ENCODE results near the gene TLR9. TPM values are rescaled to one million over a fixed set of nuclear protein-coding genes. Genes with fewer than 3 reads are reported as not detected.

The TLR9 gene
- polyA plus RNA-seq, 1 of the 3 experiments (the other 2 are of a cell fraction) = 0.12 TPM

DNA sequence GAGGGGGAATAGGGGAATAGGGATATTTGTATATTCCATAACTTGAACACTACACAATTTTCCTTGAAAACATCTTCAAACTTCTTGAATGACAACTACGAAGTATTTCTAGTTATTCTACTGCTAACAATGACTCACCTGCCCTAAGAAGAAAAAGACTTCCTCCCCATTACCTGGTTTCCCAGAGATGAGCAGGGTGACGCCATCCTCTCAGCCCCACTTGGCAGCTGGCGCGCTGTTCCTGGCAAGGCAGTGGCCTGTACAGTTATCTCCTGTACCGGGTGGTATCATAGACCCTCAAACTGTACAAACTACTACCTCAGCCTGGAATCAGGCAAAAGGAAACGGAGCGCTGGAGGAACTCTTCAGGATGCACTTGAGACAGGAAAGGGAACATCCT lies 42.6 kb upstream of the TLR9 start (continued):
- TF ChIP-seq SIN3A (IDR thresholded peaks at IDR 0.05; ENCODE audit: borderline replicate concordance, low read depth, low read length) = no peak

DNA sequence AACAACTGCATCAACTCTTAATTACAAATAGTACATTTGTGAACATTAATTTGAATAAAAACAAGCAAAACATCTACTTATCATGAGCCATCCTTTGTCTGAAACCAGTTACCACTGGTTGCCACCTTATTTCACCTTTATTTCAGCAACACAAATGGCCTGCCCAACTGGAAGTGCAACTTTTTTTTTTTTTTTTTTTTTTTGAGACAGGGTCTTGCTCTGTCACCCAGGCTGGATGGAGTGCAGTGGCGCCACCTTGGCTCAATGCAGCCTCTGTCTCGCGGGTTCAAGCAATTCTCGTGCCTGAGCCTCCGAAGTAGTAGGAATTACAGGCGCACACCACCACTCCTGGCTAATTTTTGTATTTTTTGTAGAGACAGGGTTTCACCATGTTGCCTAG lies 39.9 kb upstream of the TLR9 start:
- no peak overlapping the region for H3K9ac ChIP-seq
- H3K9me2 ChIP-seq = no peaks in the 10 kb centered on the region
- TF ChIP-seq RFX5 (IDR thresholded peaks at IDR 0.05; ENCODE audit: low read length) = no peak
- TF ChIP-seq GABPA (IDR thresholded peaks at IDR 0.05; ENCODE audit: low read depth) = no peak
- TF ChIP-seq JUND (IDR thresholded peaks at IDR 0.05) = no peak
- TF ChIP-seq CHD2 (IDR thresholded peaks at IDR 0.05; ENCODE audit: low read length, partially characterized antibody) = no peak
- no peak for TF ChIP-seq EP300 (IDR thresholded peaks at IDR 0.05; ENCODE audit: borderline replicate concordance in 1 of 2, low read depth in 1 of 2, low read length in 1 of 2)
- TF ChIP-seq SMC3 (IDR thresholded peaks at IDR 0.05; ENCODE audit: low read depth, low read length) = no peak
- TF ChIP-seq, protein P1, sequence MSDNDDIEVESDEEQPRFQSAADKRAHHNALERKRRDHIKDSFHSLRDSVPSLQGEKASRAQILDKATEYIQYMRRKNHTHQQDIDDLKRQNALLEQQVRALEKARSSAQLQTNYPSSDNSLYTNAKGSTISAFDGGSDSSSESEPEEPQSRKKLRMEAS (IDR thresholded peaks at IDR 0.05; ENCODE audit: low read depth) = no peak
- TF ChIP-seq POLR2AphosphoS5 (IDR thresholded peaks at IDR 0.05; ENCODE audit: low read depth, low read length) = no peak
- ChIA-PET CTCF (interaction anchor here (2.6 kb wide), 1 partner anchor 45 kb away, joined by 8 read pairs; no protein-coding TSS in a partner anchor), POLR2A (no interaction called here)
- no peak overlapping the region for H3K4me3 ChIP-seq (ENCODE audit: low read depth in 2 of 2, low read length in 1 of 2)
- H3K27me3 ChIP-seq (ENCODE audit: insufficient read depth) = no peaks in the 10 kb centered on the region
- H3K4me1 ChIP-seq (ENCODE audit: control insufficient read depth in 1 of 2, insufficient read depth in 2 of 2, low read depth in 1 of 2, low read length in 1 of 2) = no peaks in the 10 kb centered on the region
- no peaks in the 10 kb centered on the region for H3K9me3 ChIP-seq
- no peak overlapping the region for H3K4me2 ChIP-seq
- H4K20me1 ChIP-seq (ENCODE audit: insufficient read depth) = peaks cover 63% of the 10 kb centered on the region
- H3K36me3 ChIP-seq (replicated peaks in 1 of 2; ENCODE audit: control insufficient read depth in 1 of 2, insufficient read depth in 2 of 2, low read length in 1 of 2) = peaks cover 65 to 94% of the 10 kb centered on the region in 2 experiments
- 98% methylated on average over 6 of the region's 6 CpGs for WGBS (ENCODE audit: low lambda C conversion rate)
- H2AFZ ChIP-seq (ENCODE audit: low read depth) = no peak overlapping the region
- H3F3A ChIP-seq (replicated peaks; ENCODE audit: insufficient read depth) = peaks cover 9% of the 10 kb centered on the region
- DNase-seq = no peak
- H3K79me2 ChIP-seq (ENCODE audit: insufficient read depth) = peaks cover 98% of the 10 kb centered on the region
- no peak overlapping the region for H3K27ac ChIP-seq (ENCODE audit: low read depth in 2 of 2, low read length in 1 of 2)

DNA sequence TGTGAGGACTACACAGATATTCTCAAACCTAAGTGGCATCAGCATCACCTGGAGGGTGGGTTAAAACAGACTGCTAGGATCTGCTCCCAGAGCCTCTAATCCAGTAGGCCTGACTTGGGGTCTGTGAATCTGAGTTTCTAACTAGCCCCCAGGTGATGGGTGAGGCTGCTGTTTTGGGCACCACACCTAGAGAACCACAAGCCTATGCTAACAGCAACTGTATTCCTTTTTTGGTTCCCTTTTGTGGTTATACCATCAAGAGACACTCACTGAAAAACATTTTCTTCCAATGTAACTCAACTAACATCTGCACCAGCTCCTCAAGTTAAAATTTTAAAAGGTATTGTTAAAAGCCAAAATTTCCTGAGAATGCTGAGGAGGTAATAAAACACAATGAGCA lies 37.0 kb upstream of the TLR9 start:
- Histone ChIP-seq H3K4me3 (ENCODE audit: low read depth in 2 of 2, low read length in 1 of 2) (no peak overlapping the region), H3K79me2 (ENCODE audit: insufficient read depth) (peaks cover 88% of the 10 kb centered on the region), H3K36me3 (replicated peaks in 1 of 2; ENCODE audit: control insufficient read depth in 1 of 2, insufficient read depth in 2 of 2, low read length in 1 of 2) (peaks cover 82 to 95% of the 10 kb centered on the region in 2 experiments), H3K27ac (ENCODE audit: low read depth in 2 of 2, low read length in 1 of 2) (no peak overlapping the region), H3K4me1 (ENCODE audit: control insufficient read depth in 1 of 2, insufficient read depth in 2 of 2, low read depth in 1 of 2, low read length in 1 of 2) (no peaks in the 10 kb centered on the region), H3K27me3 (ENCODE audit: insufficient read depth) (no peaks in the 10 kb centered on the region), H4K20me1 (ENCODE audit: insufficient read depth) (peaks cover 34% of the 10 kb centered on the region), H2AFZ (ENCODE audit: low read depth) (no peak overlapping the region), H3K9me2 (no peaks in the 10 kb centered on the region), H3K9ac (no peak overlapping the region), H3K4me2 (no peak overlapping the region), H3K9me3 (no peaks in the 10 kb centered on the region), H3F3A (replicated peaks; ENCODE audit: insufficient read depth) (peaks cover 14% of the 10 kb centered on the region)
- CTCF ChIA-PET = interaction anchor here (1.4 to 1.5 kb wide), 2 partner anchors 16 to 42 kb away, joined by 3 to 5 read pairs; no protein-coding TSS in a partner anchor
- POLR2A ChIA-PET = interaction anchor here (0.9 kb wide), 1 partner anchor 15 kb away, joined by 3 read pairs; no protein-coding TSS in a partner anchor
- TF ChIP-seq NRF1 (IDR thresholded peaks at IDR 0.05; ENCODE audit: low read depth, low read length) (no peak), RFX5 (IDR thresholded peaks at IDR 0.05; ENCODE audit: low read length) (no peak), FOXJ3 (CRISPR knock-in tag; IDR thresholded peaks at IDR 0.05) (no peak), FOSL2 (IDR thresholded peaks at IDR 0.05; ENCODE audit: borderline replicate concordance, low read depth) (no peak), RCOR1 (IDR thresholded peaks at IDR 0.05; ENCODE audit: low read length) (no peak), GATA2 (CRISPR knock-in tag; IDR thresholded peaks at IDR 0.05) (no peak)
- TF ChIP-seq, protein P1 (IDR thresholded peaks at IDR 0.05; ENCODE audit: low read depth) = no peak
- TF ChIP-seq, protein P2, sequence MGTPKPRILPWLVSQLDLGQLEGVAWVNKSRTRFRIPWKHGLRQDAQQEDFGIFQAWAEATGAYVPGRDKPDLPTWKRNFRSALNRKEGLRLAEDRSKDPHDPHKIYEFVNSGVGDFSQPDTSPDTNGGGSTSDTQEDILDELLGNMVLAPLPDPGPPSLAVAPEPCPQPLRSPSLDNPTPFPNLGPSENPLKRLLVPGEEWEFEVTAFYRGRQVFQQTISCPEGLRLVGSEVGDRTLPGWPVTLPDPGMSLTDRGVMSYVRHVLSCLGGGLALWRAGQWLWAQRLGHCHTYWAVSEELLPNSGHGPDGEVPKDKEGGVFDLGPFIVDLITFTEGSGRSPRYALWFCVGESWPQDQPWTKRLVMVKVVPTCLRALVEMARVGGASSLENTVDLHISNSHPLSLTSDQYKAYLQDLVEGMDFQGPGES (IDR thresholded peaks at IDR 0.05; ENCODE audit: low read depth, low read length) = no peak
- TF ChIP-seq, protein P3, sequence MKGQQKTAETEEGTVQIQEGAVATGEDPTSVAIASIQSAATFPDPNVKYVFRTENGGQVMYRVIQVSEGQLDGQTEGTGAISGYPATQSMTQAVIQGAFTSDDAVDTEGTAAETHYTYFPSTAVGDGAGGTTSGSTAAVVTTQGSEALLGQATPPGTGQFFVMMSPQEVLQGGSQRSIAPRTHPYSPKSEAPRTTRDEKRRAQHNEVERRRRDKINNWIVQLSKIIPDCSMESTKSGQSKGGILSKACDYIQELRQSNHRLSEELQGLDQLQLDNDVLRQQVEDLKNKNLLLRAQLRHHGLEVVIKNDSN (IDR thresholded peaks at IDR 0.05; ENCODE audit: borderline replicate concordance, low read depth) = no peak
- no peak for DNase-seq
